Stimulated activated CD4-positive, alpha-beta T cell treated with anti-CD3 and anti-CD28 coated beads, Interleukin-1b, Interleukin-23, amount 100 ng/mL, for 24 hours (primary cell): ENCODE measurements around the gene NUB1.

Experiments used
- DNase-seq, 4 experiments: peaks; one replicate each; pipeline ENCODE4 v3.0.0-alpha.2; 2020; ENCODE audit warnings: low read depth in 4 of 4, low spot score in 1 of 4

NUB1 gene

GRCh38 chr7:151423226-151423625, 81.6 kb downstream of the NUB1 start:
- no peak for DNase-seq

GRCh38 chr7:151423936-151424335, 82.3 kb downstream of the NUB1 start:
- no peak for DNase-seq

DNA sequence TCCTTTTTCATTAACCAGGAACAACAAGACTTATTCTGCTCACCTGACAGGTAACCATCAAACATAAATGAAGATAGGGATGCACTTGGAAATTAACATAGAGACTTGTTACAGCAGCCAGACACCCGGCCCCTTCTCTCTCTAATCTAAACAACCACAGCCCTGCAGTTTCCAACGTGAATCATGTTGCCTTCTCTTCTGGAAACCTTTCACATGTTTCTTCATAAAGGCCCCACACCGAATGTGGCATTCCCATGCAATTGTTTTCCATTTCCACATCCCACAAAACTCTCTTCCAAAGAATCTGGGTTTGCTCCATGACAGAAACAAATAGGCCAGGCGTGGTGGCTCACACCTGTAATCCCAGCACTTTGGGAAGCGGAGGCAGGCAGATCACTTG, 83.2 kb downstream of the NUB1 start:
- no peak for DNase-seq

DNA sequence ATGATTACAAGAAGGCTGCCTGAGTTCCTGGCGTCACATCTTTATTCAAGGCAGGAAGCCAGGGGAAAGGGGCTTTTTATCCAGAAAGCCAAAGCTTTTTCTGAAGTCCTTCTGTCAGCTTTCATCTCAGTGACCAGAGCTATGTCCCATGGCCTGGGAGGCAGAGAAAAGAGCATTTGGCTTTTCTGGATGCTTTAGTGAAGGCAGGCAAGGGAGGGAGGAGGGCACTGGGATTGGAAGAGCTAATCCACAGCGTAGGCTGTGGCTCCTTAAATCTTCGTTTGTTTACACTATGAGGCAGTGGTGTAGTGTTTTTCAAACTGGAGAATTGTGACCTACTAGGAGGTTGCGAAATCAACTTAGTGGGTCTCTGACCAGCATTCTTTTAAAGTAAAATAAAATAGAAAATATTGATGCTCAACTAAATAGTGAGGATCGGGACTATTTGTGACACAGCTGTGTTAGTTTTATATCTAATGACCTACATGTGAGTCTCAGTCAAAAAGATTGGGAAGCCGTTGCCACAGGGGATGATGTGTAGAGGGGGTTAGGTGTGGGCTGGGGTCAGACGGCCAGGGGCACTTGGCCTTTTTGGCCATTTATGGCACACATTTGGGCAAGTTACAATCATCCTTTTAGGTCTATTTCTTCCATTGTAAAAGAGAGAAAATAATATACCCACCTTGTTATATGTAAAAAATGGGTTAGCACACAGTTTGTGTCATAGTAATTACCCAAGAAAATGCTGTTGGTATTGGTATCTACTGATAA, 84.2 kb downstream of the NUB1 start:
- DNase-seq: no peak

- no peak for DNase-seq
Measured at GRCh38 chr7:151426441-151426903, 84.9 kb downstream of the NUB1 start.

- DNase-seq: no peak
Measured at GRCh38 chr7:151426904-151427704, 85.5 kb downstream of the NUB1 start.

DNA sequence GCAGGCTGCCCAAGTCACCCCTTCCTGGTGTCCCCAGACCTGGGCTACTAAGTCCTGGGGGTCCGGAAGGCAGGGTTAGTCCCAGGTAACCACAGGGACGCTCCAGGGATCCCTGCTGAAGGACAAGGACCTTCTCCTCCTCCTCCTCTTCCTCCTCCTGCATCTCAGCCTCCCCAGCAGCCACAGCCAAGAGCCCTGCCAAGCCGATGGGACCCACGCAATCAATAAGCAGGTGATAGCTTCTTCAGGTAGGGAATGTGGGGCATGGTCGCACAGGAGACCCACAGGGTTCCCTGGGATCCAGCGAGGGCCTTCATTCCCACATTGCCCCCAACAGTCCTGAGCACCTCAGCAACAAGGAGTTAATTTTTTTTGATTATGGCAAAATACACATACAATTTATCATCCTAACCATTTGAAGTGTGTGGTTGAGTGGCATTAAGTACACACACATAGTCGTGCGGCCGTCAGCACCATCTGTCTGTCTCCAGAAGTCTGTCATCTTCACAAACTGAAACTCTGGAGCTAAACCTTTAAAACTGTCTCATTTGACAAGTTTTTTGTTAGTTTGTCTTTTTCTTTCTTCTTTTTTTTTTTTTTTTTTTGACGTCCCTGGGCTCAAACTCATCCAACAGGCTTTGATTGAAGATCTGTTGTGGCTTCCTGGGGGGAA, 86.2 kb downstream of the NUB1 start:
- no peak for DNase-seq
